Gastrocnemius medialis (tissue), 4 donors: ENCODE measurements around the gene TYMP. TPM values are rescaled to one million over a fixed set of nuclear protein-coding genes. Genes with fewer than 3 reads are reported as not detected.

ENCODE experiments used
- ATAC-seq, 2 donors: fragments of 150-250 bp; one replicate each; pipeline ENCODE4 v1.9.1; 2016
- DNase-seq, 2 donors: peaks; one replicate each; pipeline ENCODE4 v3.0.0-alpha.2; 2019
- H3K27ac ChIP-seq, 4 donors: fragments of 200-600 bp; sonication (generic); 1 replicate in 1 of 4; 2 replicates in 3 of 4; pipeline ENCODE4 v1.5.1; 2016 to 2018; ENCODE audit warnings: mild to moderate bottlenecking in 2 of 4, moderate library complexity in 1 of 4
- H3K27me3 ChIP-seq, 3 donors: fragments of 200-600 bp; sonication (generic) in 2 of 3; 1 replicate in 1 of 3; 2 replicates in 2 of 3; pipeline versions ENCODE4 v1.5.1 to v1.6.0; 2016 to 2019; ENCODE audit warnings: mild to moderate bottlenecking in 1 of 3, moderate library complexity in 1 of 3
- H3K36me3 ChIP-seq, 2 donors: fragments of 200-600 bp; sonication (generic) in 1 of 2; one replicate each; pipeline ENCODE4 v1.5.1; 2017 to 2018
- H3K4me1 ChIP-seq, 2 donors: fragments of 200-600 bp; sonication (generic) in 1 of 2; one replicate each; pipeline ENCODE4 v1.5.1; 2016 to 2017; ENCODE audit warnings: mild to moderate bottlenecking in 2 of 2
- H3K4me3 ChIP-seq, 4 donors: fragments of 200-600 bp; sonication (generic) in 3 of 4; 1 replicate in 1 of 4; 2 replicates in 3 of 4; pipeline ENCODE4 v1.5.1; 2016 to 2019; ENCODE audit warnings: mild to moderate bottlenecking in 2 of 4
- H3K9me3 ChIP-seq, 3 donors: fragments of 200-600 bp; sonication (generic) in 2 of 3; 1 replicate in 1 of 3; 2 replicates in 2 of 3; pipeline ENCODE4 v1.5.1; 2016 to 2019
- POLR2A ChIP-seq, 2 donors: fragments of 450-650 bp; IDR thresholded peaks; one replicate each; pipeline ENCODE4 v1.6.1; 2017; ENCODE audit warnings: antibody characterized with exemption in 2 of 2, mild to moderate bottlenecking in 2 of 2, moderate library complexity in 2 of 2
- in situ Hi-C, 4 donors: fragments of 200-750 bp; cut with MboI; loops; one replicate each; pipeline versions ENCODE4 v1.15.0 to v1.8.0; 2017; ENCODE audit warnings: low sequenced_read_pairs in 4 of 4
- intact Hi-C: fragments of 100-400 bp; cut with DNase I; formaldehyde crosslinking; loops from one replicate; pipeline ENCODE4 v1.15.1; 2023; ENCODE audit warnings: low total_unique reads
- total RNA-seq, 4 donors: library from RNA; depleted of rRNA; stranded (reverse); fragments of >200 nt; gene quantifications; one replicate each; pipeline versions ENCODE4 v1.1.0 to v1.2.3, GENCODE V29; 2016
- TF ChIP-seq, protein P1 (sequence below), 5 experiments: fragments of 450-650 bp in 3 of 5; fragments of 200-600 bp in 2 of 5; sonication (generic) in 2 of 5; IDR thresholded peaks in 4 of 5; conservative IDR thresholded peaks in 1 of 5; 1 replicate in 4 of 5; 2 replicates in 1 of 5; pipeline ENCODE4 v1.5.1; 2016 to 2019; ENCODE audit warnings: antibody characterized with exemption in 5 of 5, mild to moderate bottlenecking in 3 of 5, moderate library complexity in 3 of 5

Gene TYMP
- total RNA-seq, 4 donors from 2014 or later, result 8.8 to 15.8 (median 11.8) TPM

DNA sequence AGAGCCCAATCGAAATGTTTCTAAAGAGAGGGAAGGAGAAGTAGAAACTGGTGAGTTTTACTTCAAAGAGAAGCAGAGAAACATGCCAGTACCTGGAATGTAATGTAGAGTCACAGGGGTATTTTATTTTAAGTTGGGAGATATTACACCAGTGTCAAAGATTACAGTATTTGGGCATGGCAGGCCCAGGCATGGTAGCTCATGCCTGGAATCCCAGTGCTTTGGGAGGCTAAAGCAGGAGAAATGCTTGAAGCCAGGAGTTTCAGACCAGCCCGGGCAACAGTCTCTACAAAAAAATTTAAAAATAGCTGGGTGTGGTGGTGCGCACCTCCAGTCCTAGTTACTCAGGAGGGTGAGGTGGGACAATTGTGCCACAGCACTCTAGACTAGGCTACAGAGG lies 30.2 kb upstream of the TYMP start:
- no peak overlapping the region for H3K27ac ChIP-seq
- no peaks in the 10 kb centered on the region for H3K27me3 ChIP-seq
- no peaks in the 10 kb centered on the region for H3K36me3 ChIP-seq
- intact Hi-C loops (no loop called here), in situ Hi-C loops (no loop called here)
- no peaks in the 10 kb centered on the region for H3K9me3 ChIP-seq
- H3K4me3 ChIP-seq, result no peak overlapping the region
- ATAC-seq (no peak), DNase-seq (no peak)
- H3K4me1 ChIP-seq, result peaks cover 0 to 10% of the 10 kb centered on the region in 2 donors
- TF ChIP-seq, protein P1, sequence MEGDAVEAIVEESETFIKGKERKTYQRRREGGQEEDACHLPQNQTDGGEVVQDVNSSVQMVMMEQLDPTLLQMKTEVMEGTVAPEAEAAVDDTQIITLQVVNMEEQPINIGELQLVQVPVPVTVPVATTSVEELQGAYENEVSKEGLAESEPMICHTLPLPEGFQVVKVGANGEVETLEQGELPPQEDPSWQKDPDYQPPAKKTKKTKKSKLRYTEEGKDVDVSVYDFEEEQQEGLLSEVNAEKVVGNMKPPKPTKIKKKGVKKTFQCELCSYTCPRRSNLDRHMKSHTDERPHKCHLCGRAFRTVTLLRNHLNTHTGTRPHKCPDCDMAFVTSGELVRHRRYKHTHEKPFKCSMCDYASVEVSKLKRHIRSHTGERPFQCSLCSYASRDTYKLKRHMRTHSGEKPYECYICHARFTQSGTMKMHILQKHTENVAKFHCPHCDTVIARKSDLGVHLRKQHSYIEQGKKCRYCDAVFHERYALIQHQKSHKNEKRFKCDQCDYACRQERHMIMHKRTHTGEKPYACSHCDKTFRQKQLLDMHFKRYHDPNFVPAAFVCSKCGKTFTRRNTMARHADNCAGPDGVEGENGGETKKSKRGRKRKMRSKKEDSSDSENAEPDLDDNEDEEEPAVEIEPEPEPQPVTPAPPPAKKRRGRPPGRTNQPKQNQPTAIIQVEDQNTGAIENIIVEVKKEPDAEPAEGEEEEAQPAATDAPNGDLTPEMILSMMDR (IDR thresholded peaks at IDR 0.05 in 4 of 5, conservative IDR thresholded peaks at IDR 0.05 in 1 of 5), result no peak
- no peak for TF ChIP-seq POLR2A (IDR thresholded peaks at IDR 0.05)

DNA sequence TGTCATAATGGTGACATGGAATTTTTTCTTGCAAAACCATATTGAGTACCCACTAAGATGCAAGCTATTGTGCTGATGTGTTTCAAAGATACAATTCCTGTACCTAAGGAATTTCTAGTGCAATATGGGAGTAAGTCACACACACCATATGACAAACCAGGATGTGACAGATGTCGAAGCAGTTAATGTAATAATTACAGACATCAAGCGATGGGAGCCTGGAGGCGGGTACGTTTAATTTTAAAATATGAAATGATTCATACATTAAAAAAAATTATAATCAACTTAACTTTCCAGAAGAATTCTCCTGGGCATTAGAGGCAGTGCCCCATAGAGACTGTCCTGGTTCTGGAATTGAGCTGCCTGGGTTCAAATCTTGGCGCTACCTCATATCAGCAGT lies 26.9 kb upstream of the TYMP start:
- DNase-seq, result no peak
- no peak for ATAC-seq
- Histone ChIP-seq H3K27me3 (no peaks in the 10 kb centered on the region), H3K36me3 (no peaks in the 10 kb centered on the region), H3K4me1 (no peaks in the 10 kb centered on the region), H3K27ac (no peak overlapping the region), H3K9me3 (no peaks in the 10 kb centered on the region), H3K4me3 (no peak overlapping the region)
- intact Hi-C loops, result no loop called here
- no peak for TF ChIP-seq POLR2A (IDR thresholded peaks at IDR 0.05)
- TF ChIP-seq, protein P1 (IDR thresholded peaks at IDR 0.05 in 4 of 5, conservative IDR thresholded peaks at IDR 0.05 in 1 of 5), result no peak
- in situ Hi-C loops, result no loop called here

DNA sequence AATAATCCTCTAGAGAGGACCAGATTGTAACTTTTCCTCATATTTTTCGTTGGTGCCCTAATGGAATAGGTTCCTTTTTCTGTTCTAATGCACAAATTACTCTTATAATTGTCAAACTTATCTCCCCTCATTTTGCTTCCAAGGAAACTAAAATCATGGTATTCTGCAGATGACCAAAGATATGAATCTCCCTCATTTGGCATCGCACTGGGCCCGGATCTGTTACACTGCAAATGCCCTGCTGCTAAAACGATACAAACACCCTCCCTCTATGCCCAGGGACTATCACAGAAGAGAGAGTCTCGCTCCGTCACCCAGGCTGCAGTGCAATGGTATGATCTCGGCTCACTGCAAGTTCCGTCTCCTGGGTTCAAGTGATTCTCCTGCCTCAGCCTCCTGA lies 23.5 kb upstream of the TYMP start:
- peaks cover 17 to 20% (median 19%) of the 10 kb centered on the region in 3 donors for H3K27me3 ChIP-seq
- peaks cover 4 to 7% of the 10 kb centered on the region in 2 donors for H3K4me1 ChIP-seq
- intact Hi-C loops, result no loop called here
- no peaks in the 10 kb centered on the region for H3K36me3 ChIP-seq
- H3K27ac ChIP-seq, result no peak overlapping the region
- DNase-seq (no peak), ATAC-seq (no peak)
- in situ Hi-C loops, result no loop called here
- no peaks in the 10 kb centered on the region for H3K9me3 ChIP-seq
- TF ChIP-seq, protein P1 (IDR thresholded peaks at IDR 0.05 in 4 of 5, conservative IDR thresholded peaks at IDR 0.05 in 1 of 5), result no peak
- TF ChIP-seq POLR2A (IDR thresholded peaks at IDR 0.05), result no peak
- no peak overlapping the region for H3K4me3 ChIP-seq

DNA sequence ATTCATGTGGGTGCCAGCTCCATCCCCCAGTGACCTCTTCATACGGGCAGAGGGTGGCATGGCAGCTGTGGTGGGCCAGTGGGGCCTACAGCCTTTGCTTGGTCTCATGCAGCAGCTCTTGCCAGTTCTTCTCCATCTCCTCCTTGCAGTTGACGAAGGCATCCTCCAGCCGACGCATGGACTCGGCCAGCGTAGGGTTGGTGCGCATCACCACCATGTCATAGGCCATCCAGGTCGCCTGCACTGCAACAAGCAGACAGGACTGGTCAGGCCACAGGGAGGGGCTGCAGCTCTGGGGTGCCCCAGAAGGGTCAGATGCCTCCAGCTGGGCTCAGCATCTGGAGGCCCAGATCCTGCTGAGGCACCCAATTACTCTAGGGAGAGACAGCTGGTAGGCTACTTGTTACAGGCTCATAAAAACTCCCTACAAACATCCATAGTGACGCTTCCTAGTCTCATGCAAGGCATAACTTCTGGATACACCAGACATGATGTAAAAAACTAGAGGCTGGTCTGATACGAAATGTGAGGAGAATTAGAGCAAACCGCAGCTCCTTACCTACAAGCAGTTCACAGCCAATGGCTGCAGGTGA lies 21.4 kb upstream of the TYMP start:
- DNase-seq, result no peak
- Histone ChIP-seq H3K4me1 (peaks cover 5 to 9% of the 10 kb centered on the region in 2 donors), H3K4me3 (no peak overlapping the region), H3K27ac (no peak overlapping the region), H3K27me3 (peaks cover 28 to 33% (median 31%) of the 10 kb centered on the region in 3 donors), H3K36me3 (no peaks in the 10 kb centered on the region), H3K9me3 (no peaks in the 10 kb centered on the region)
- in situ Hi-C loops (no loop called here), intact Hi-C loops (no loop called here)
- ATAC-seq, result no peak
- TF ChIP-seq POLR2A (IDR thresholded peaks at IDR 0.05), result no peak
- TF ChIP-seq, protein P1 (IDR thresholded peaks at IDR 0.05 in 4 of 5, conservative IDR thresholded peaks at IDR 0.05 in 1 of 5), result no peak

DNA sequence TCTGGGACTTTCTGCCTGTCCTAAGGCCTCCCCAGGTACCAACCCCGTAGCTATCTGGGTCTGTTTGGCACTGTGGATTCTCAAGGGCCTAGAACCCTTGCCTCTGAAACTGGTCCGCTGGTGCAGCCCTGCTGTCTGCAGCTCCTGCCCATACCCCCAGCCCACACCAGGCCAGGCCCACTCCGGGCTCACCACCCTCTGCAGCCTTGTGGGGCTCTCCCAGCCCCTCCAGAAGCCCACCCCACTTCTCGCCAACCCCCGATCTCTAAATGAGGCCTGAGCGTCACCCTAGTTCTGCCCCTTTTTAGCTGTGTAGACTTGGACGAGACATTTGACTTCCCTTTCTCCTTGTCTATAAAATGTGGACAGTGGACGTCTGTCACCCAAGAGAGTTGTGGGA lies 20.6 kb upstream of the TYMP start:
- no peak overlapping the region for H3K4me3 ChIP-seq
- no peak for ATAC-seq
- no peak for TF ChIP-seq POLR2A (IDR thresholded peaks at IDR 0.05)
- TF ChIP-seq, protein P1 (IDR thresholded peaks at IDR 0.05 in 4 of 5, conservative IDR thresholded peaks at IDR 0.05 in 1 of 5), result no peak
- in situ Hi-C loops (no loop called here), intact Hi-C loops (no loop called here)
- H3K36me3 ChIP-seq, result no peaks in the 10 kb centered on the region
- peaks cover 33 to 38% (median 36%) of the 10 kb centered on the region in 3 donors for H3K27me3 ChIP-seq
- DNase-seq, result no peak
- no peak overlapping the region for H3K27ac ChIP-seq
- H3K9me3 ChIP-seq, result no peaks in the 10 kb centered on the region
- H3K4me1 ChIP-seq, result peaks cover 5 to 9% of the 10 kb centered on the region in 2 donors
